IPS-18a (cell line): ENCODE data around the gene NEDD8.
A peak's percentile ranks its signal among the peaks of the same experiment; 100 is the strongest.

Experiments used
- H3K27ac ChIP-seq: one replicate; pipeline ENCODE4 v1.5.1; 2013; ENCODE audit warnings: low read length
- H3K27me3 ChIP-seq: one replicate; pipeline ENCODE4 v1.6.1; 2013; ENCODE audit warnings: mild to moderate bottlenecking, low read length; ENCODE audit not compliant: control insufficient read depth, insufficient read depth
- H3K36me3 ChIP-seq: one replicate; pipeline ENCODE4 v1.6.1; 2013; ENCODE audit warnings: low read depth, low read length; ENCODE audit not compliant: control insufficient read depth
- H3K4me1 ChIP-seq: one replicate; pipeline ENCODE4 v1.6.1; 2013; ENCODE audit warnings: low read depth, low read length; ENCODE audit not compliant: control insufficient read depth
- H3K4me3 ChIP-seq: one replicate; pipeline ENCODE4 v1.5.1; 2013; ENCODE audit warnings: low read length
- H3K9ac ChIP-seq: one replicate; pipeline ENCODE4 v1.6.1; 2013; ENCODE audit warnings: mild to moderate bottlenecking, low read length, moderate library complexity
- H3K9me3 ChIP-seq: one replicate; pipeline ENCODE4 v1.6.1; 2013; ENCODE audit warnings: low read depth, low read length; ENCODE audit not compliant: control insufficient read depth

NEDD8 gene

DNA sequence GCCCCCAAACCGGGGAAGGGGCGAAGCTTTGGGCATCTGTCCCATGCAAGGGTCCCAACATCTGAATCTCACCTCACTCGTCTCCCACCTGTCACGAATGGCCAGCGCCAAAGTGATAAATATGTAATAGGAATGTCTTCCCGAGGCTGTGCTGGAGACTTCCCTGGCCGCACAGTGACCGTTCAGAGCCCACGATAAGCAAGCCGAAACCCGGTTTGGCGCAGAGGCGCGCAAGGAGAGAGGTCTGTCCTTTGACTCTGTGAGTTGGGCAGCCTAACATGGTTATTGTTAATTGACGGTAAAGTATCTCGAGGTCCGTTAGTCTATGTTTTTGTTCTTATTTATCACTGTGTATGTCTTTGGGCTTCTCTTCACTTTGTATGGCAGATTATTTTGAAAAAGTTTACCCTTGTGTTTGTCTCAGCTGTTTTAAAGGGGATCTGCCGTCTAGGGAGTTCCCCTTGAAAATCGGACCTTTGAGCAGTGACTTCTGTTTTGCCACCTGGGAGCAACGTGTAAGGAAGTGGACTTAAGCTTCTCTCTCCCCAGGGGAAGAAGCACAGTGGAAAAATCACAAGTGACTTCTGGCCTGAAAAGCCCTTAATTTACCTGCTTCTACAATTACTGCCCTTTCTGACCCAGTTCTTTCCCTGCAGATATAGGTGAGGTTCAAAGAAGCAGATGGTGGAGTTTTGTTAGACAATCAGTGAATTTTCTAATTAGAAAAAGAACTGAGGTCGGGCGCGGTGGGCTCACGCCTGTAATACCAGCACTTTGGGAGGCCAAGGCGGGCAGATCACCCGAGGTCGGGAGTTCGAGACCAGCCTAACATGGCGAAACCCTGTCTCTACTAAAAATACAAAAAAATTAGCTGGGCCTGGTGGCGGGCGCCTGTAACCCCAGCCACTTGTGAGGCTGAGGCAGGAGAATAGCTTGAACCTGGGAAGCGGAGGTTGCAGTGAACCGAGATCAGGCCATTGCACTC, 35.8 kb downstream of the NEDD8 start:
- H3K4me3 ChIP-seq: peak overlapping the region; percentile 90
- H3K36me3 ChIP-seq: peaks cover 14% of the 10 kb centered on the region
- H3K27me3 ChIP-seq: no peaks in the 10 kb centered on the region
- H3K27ac ChIP-seq: peak overlapping the region; percentile 10
- no peaks in the 10 kb centered on the region for H3K9me3 ChIP-seq
- H3K9ac ChIP-seq: peak overlapping the region; percentile 79
- no peaks in the 10 kb centered on the region for H3K4me1 ChIP-seq

DNA sequence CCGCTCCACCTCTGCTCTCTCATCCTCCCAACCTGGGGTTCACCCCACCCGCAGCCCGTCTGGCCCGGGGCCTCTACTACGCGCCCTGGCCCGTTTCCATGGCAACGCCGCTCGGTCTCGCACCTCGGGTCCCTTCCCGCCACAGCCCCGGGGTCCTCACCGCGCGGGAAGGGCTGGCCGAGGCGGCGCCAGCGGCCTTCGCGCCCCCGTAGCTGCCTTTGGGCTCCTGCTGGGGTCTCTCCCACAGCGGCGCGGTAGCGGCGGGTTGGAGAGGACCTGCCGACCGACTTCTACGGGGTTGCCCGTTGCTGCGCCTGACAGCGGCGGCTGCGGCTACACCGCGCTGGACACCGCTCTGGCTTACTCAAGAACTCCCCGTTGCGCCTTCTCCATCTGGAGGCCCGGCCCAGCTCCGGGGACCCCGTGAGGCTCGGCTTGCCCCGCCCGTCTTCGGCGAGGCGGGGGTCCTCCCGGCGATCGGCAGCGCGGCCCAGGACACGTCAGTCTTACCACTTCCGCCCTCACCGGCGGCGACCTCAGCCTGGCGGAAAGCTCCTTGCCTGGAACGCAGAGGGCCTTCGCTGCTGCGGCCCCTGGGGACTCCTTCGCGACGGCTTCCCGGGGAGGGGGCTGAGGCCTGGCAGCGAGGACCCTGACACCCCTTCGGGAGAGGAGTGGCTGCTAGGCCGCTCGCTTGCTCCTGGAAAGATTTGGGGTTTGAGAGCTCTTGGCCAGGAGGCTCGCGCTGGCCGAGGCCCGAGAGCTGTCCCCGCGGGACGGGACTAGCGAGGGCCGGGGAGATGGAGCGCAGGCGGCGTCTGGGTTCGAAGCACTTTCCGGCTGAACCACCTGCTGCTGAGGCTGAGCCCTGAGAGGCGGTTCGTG, 36.7 kb downstream of the NEDD8 start, which contains the start of gene TM9SF1:
TSS of gene TM9SF1 (minus strand) at position 256 of the 885 bp plus-strand sequence. CDS start 422 bp downstream, outside the sequence.
- Histone ChIP-seq H3K27me3 (no peaks in the 10 kb centered on the region), H3K36me3 (peaks cover 14% of the 10 kb centered on the region), H3K4me1 (no peaks in the 10 kb centered on the region), H3K9me3 (no peaks in the 10 kb centered on the region), H3K27ac (peak within 1 kb of the TSS; percentile 89), H3K9ac (peak within 1 kb of the TSS; percentile 79), H3K4me3 (peak within 1 kb of the TSS; percentile 90)

DNA sequence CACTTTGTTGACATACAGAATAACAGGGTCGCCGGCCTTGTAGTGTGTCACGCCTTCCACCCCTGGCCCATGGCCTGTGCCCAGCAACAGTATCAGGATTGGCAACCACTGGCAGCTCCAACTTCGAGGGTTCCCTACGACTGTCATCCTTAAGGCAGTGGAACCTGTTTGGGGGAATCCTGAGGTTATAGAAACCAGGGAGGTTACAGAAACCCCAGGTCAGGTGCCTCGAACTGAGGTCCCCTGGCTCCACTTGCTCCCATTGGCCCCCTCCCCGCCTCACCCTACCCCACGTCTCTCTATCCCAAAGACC, 37.3 kb downstream of the NEDD8 start:
- Histone ChIP-seq H3K27ac (no peak overlapping the region), H3K36me3 (peaks cover 17% of the 10 kb centered on the region), H3K4me1 (no peaks in the 10 kb centered on the region), H3K27me3 (no peaks in the 10 kb centered on the region), H3K9me3 (no peaks in the 10 kb centered on the region), H3K9ac (peak overlapping the region; percentile 79), H3K4me3 (peak overlapping the region; percentile 90)

DNA sequence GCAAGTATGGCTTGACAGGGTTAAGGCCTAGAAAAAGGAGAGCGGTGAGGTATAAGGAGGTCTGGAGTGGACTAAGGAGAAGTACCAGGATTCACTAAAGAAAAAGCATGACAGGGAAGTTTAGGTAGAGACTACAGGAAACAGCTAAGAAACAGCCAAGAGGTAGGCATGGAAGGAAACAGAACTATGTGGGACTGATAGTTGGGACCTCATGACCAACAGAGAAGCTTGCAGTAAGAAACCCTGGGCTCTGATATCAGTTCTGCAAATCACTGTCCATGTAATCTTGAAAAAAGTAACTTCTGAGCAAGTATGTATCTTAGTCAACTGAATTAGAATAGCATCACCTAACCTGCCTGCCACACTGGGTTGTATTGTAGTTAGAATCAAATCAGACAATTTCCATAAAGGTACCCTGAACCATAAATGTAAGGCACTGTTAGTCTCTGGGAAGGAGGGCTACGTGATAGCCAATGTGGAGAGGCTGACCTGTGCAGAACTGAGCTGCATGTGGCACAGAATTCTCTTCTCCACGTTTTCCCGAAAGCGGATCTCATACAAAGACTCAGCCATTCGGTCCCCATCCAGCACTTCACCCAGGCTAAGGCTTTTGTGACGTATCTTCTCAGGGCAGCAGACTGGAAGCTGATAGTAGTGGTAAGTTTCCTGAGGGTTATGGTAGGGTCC, 37.8 kb downstream of the NEDD8 start:
- H3K27ac ChIP-seq: no peak overlapping the region
- no peaks in the 10 kb centered on the region for H3K4me1 ChIP-seq
- no peaks in the 10 kb centered on the region for H3K9me3 ChIP-seq
- H3K36me3 ChIP-seq: peaks cover 17% of the 10 kb centered on the region
- no peak overlapping the region for H3K9ac ChIP-seq
- H3K27me3 ChIP-seq: no peaks in the 10 kb centered on the region
- H3K4me3 ChIP-seq: peak overlapping the region; percentile 90

DNA sequence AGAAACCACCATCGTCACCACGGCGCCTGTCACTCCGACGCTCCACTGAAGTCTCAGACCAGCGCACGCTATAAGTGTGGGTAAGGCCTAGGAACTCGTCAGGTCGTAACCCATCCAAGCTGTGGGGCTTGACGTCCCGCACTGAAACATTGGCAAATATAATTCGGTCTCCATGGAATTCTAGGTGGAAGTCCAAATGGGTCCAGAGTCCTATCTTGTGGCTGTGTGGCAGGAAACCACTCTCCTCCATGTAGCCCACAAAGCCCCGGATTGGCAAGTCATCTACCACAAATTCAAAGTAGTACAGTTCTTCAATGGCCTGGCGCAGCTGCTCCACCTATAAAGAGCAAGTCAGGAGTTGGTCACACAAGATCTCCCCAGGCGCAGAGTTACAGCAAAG, 39.2 kb downstream of the NEDD8 start:
- no peaks in the 10 kb centered on the region for H3K27me3 ChIP-seq
- no peak overlapping the region for H3K27ac ChIP-seq
- no peaks in the 10 kb centered on the region for H3K9me3 ChIP-seq
- no peak overlapping the region for H3K4me3 ChIP-seq
- peaks cover under 1% of the 10 kb centered on the region for H3K4me1 ChIP-seq
- H3K36me3 ChIP-seq: peaks cover 17% of the 10 kb centered on the region
- no peak overlapping the region for H3K9ac ChIP-seq

DNA sequence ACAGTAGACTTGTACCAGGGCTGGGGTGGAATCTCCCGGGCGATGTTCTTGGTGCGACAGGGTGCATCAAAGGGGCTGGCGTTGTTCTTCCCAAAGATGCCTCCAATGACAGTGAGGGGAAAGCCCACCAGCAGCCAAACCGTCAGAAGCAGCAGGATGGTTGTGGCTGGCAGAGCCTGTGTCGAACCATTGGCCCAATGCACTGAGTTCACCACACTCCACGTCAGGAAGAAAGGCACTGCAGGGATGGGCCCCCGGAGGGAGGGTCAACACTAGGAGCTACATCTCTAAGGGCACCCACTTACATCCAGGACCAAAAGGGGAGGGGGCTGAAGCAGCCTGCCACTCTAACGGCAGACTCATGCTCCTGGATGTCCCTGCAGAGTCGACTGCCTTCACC, 41.8 kb downstream of the NEDD8 start:
- Histone ChIP-seq H3K4me1 (peaks cover 6% of the 10 kb centered on the region), H3K27ac (no peak overlapping the region), H3K27me3 (no peaks in the 10 kb centered on the region), H3K9me3 (no peaks in the 10 kb centered on the region), H3K9ac (no peak overlapping the region), H3K36me3 (peaks cover 35% of the 10 kb centered on the region), H3K4me3 (no peak overlapping the region)

DNA sequence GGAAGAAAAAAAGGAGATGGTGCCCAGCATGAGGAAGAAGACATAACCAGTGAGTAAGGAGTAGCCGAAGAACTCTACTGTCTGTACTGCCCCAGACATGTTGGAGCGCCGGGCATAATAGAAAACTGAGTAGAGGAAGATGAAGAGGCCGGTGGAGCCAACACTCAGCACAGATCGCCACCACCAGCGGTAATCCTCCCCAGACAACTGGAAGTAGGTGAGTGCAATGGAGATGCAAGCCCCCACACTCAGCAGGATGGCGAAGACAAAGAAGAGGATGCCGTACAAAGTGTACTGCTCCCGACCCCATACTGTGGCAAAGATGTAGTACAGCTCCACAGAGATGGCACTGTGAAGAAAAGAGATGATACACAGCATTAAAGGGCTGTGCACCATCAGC, 42.7 kb downstream of the NEDD8 start:
- no peak overlapping the region for H3K27ac ChIP-seq
- no peaks in the 10 kb centered on the region for H3K27me3 ChIP-seq
- peak overlapping the region; percentile 87 for H3K4me3 ChIP-seq
- H3K4me1 ChIP-seq: peaks cover 6% of the 10 kb centered on the region
- H3K9me3 ChIP-seq: no peaks in the 10 kb centered on the region
- H3K36me3 ChIP-seq: peaks cover 45% of the 10 kb centered on the region
- H3K9ac ChIP-seq: no peak overlapping the region

DNA sequence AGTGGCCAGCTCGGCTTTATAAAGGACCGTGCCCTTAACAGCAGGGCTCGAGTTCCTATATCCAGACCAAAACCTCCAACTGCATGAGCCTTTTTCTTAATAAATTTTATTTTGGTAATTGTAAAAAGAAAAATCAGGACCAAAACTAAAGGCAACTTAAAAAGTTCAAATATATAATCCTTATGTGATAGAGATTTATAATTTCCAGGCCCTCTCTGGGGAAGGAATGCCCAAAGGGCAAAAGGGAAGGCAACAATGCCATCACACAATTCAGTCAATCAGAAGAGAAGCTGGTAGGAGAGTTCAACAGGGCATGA, 43.1 kb downstream of the NEDD8 start:
- H3K9me3 ChIP-seq: no peaks in the 10 kb centered on the region
- no peaks in the 10 kb centered on the region for H3K27me3 ChIP-seq
- H3K27ac ChIP-seq: no peak overlapping the region
- H3K36me3 ChIP-seq: peaks cover 49% of the 10 kb centered on the region
- H3K4me3 ChIP-seq: peak overlapping the region; percentile 87
- peak overlapping the region; percentile 33 for H3K9ac ChIP-seq
- H3K4me1 ChIP-seq: peaks cover 6% of the 10 kb centered on the region

DNA sequence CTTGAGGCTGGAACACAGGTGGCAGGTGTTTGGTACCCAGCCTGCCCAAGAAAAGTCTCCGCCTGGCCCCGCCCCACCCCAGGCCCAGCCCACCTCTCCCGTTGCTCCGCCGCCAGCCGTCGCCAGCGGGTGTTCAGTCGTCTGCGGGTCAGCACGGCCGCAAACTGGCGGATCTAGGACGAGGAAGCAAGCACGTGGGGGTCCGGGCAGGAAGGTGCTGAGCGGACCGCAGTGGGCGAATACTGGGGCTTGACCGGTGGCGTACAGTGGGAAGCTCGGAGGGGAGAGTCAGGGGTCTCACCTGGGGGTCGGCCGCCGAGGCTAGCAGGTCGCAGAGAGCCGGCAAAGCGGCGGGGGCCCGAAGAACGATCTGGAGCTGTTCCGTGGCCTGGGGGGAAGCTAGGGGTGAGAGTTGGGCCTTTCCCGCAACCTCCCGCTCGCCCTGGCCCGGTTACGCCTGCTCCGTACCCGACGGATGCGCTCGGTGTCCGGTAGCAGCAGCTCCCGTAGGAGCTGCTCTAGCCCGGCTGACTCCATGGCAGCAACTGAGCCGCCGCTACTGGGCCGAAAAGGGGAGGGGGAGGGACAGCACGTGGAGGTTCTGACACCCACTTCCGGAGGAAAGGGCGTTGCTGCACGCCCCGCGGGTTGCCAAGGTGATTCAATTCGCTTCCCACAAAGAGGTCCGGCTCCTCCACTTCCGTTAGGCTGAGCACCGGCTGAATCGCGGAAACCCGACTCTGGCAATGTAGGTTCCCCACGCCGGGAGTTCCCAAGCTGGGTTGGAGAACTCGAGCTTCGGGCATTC, 43.7 kb downstream of the NEDD8 start, which contains the start of gene IPO4:
TSS of gene IPO4 (minus strand) at position 566 of the 808 bp plus-strand sequence. CDS start at position 537, 29 bp downstream.
- peak within 1 kb of the TSS; percentile 87 for H3K4me3 ChIP-seq
- H3K27me3 ChIP-seq: no peaks in the 10 kb centered on the region
- peaks cover 53% of the 10 kb centered on the region for H3K36me3 ChIP-seq
- H3K9me3 ChIP-seq: no peaks in the 10 kb centered on the region
- peak within 1 kb of the TSS; percentile 77 for H3K9ac ChIP-seq
- peaks cover 6% of the 10 kb centered on the region for H3K4me1 ChIP-seq
- peak within 1 kb of the TSS; percentile 37 for H3K27ac ChIP-seq

DNA sequence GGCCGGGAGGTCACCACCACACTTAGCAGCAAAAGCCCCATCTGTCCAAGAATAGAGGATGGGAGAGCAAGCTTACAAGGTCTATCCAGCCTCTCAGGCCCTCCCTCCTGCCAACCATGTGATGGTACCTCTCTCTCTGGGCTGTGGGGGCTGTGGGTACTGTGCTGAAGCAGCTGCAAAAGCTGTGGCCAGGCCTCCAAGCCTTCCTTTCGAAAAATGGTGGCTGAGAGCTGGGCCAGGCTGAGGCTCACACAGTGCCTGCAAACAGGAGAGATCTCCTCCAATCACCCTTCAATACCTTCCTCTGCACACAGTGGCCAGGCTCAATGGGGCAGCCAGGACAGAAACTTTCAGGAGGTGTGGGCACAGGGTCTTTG, 44.6 kb downstream of the NEDD8 start:
- H3K9me3 ChIP-seq: no peaks in the 10 kb centered on the region
- no peaks in the 10 kb centered on the region for H3K27me3 ChIP-seq
- H3K4me1 ChIP-seq: peaks cover 6% of the 10 kb centered on the region
- no peak overlapping the region for H3K9ac ChIP-seq
- H3K4me3 ChIP-seq: peak overlapping the region; percentile 87
- no peak overlapping the region for H3K27ac ChIP-seq
- H3K36me3 ChIP-seq: peaks cover 58% of the 10 kb centered on the region
